Neural crest cell (in vitro differentiated cells): ENCODE results near the gene OR52B2. TPM values are rescaled to one million over a fixed set of nuclear protein-coding genes. Genes with fewer than 3 reads are reported as not detected.

Experiments
- DNase-seq: peaks from one replicate; pipeline ENCODE4 v3.0.0; 2021; ENCODE audit warnings: low read depth, mixed read lengths, low spot score
- H3K27ac Mint-ChIP-seq: one replicate; pipeline ENCODE4 v1.8.0; 2021; ENCODE audit warnings: mild to moderate bottlenecking, mixed read lengths; ENCODE audit not compliant: unreplicated experiment
- H3K27me3 Mint-ChIP-seq: 2 replicates; pipeline ENCODE4 v1.8.0; 2021; ENCODE audit warnings: low read depth, mild to moderate bottlenecking, mixed read lengths
- H3K36me3 Mint-ChIP-seq: 2 replicates; pipeline ENCODE4 v1.8.0; 2021; ENCODE audit warnings: low read depth, mild to moderate bottlenecking, mixed read lengths
- H3K4me1 Mint-ChIP-seq: 2 replicates; pipeline ENCODE4 v1.8.0; 2021; ENCODE audit warnings: mixed read lengths
- H3K4me3 Mint-ChIP-seq: one replicate; pipeline ENCODE4 v1.8.0; 2021; ENCODE audit warnings: mild to moderate bottlenecking, mixed read lengths
- H3K9me3 Mint-ChIP-seq: 2 replicates; pipeline ENCODE4 v1.8.0; 2021; ENCODE audit warnings: mixed read lengths
- CTCF ChIP-seq: fragments of 200-600 bp; sonication (generic); conservative IDR thresholded peaks from 2 replicates; pipeline ENCODE4 v1.5.0; 2021; ENCODE audit warnings: antibody characterized with exemption, mild to moderate bottlenecking
- long read RNA-seq: library from polyadenylated mRNA; unstranded; transcript quantifications from one replicate; pipeline ENCODE4 v2.0.0, GENCODE V29; 2020
- total RNA-seq: library from RNA; stranded (reverse); gene quantifications from 2 replicates; pipeline ENCODE4 v1.2.1, GENCODE V29; 2021

OR52B2 gene
- not detected in 2 replicates for total RNA-seq
- long read RNA-seq, result 0 reads

GRCh38 chr11:6170226-6170625 is at the start of gene OR52B2:
TSS of gene OR52B2 (minus strand) at chr11:6170326. CDS start at chr11:6170326, 0 bp downstream.
- Mint-ChIP-seq H3K27me3 (peaks cover 19% of the 10 kb centered on the region), H3K27ac (no peak within 1 kb of the TSS), H3K9me3 (peaks cover 4% of the 10 kb centered on the region), H3K4me1 (no peaks in the 10 kb centered on the region), H3K36me3 (no peaks in the 10 kb centered on the region), H3K4me3 (no peak within 1 kb of the TSS)
- TF ChIP-seq CTCF, result no peak
- DNase-seq, result no peak

GRCh38 chr11:6219359-6219758 is 49.2 kb upstream of the OR52B2 start:
- Mint-ChIP-seq H3K27ac (no peak overlapping the region), H3K9me3 (no peaks in the 10 kb centered on the region), H3K27me3 (no peaks in the 10 kb centered on the region), H3K4me1 (no peaks in the 10 kb centered on the region), H3K36me3 (peaks cover 3% of the 10 kb centered on the region), H3K4me3 (no peak overlapping the region)
- DNase-seq, result no peak
- TF ChIP-seq CTCF, result no peak

- DNase-seq, result no peak
- Mint-ChIP-seq H3K36me3 (peaks cover 3% of the 10 kb centered on the region), H3K27me3 (no peaks in the 10 kb centered on the region), H3K4me3 (no peak overlapping the region), H3K4me1 (no peaks in the 10 kb centered on the region), H3K27ac (no peak overlapping the region), H3K9me3 (no peaks in the 10 kb centered on the region)
- TF ChIP-seq CTCF, result no peak
Observed at GRCh38 chr11:6217722-6218121, 47.6 kb upstream of the OR52B2 start.

- Mint-ChIP-seq H3K27me3 (no peaks in the 10 kb centered on the region), H3K4me1 (no peaks in the 10 kb centered on the region), H3K4me3 (no peak overlapping the region), H3K9me3 (no peaks in the 10 kb centered on the region), H3K36me3 (peaks cover 3% of the 10 kb centered on the region), H3K27ac (no peak overlapping the region)
- no peak for TF ChIP-seq CTCF
- no peak for DNase-seq
Observed at GRCh38 chr11:6216501-6216900, 46.4 kb upstream of the OR52B2 start.

GRCh38 chr11:6214530-6214929 is 44.4 kb upstream of the OR52B2 start:
- no peaks in the 10 kb centered on the region for H3K27me3 Mint-ChIP-seq
- TF ChIP-seq CTCF, result no peak
- no peak overlapping the region for H3K27ac Mint-ChIP-seq
- H3K4me3 Mint-ChIP-seq, result no peak overlapping the region
- no peaks in the 10 kb centered on the region for H3K9me3 Mint-ChIP-seq
- H3K36me3 Mint-ChIP-seq, result peaks cover 3% of the 10 kb centered on the region
- DNase-seq, result no peak
- H3K4me1 Mint-ChIP-seq, result no peaks in the 10 kb centered on the region
